HepG2 (cell line): ENCODE measurements around the gene SYNGAP1. TPM values are rescaled to one million over a fixed set of nuclear protein-coding genes. Genes with fewer than 3 reads are reported as not detected.

ENCODE experiments used
- ATAC-seq: fragments of 200-7000 bp; cut with Tn5 transposase; 3 replicates; pipeline ENCODE4 v1.9.1; 2020; ENCODE audit warnings: mild to moderate bottlenecking, moderate library complexity
- BruUV-seq: library from RNA; stranded (reverse); fragments of 400-500 nt; replicated peaks from 2 replicates; lab custom pipeline; 2021; lab: Mats Ljungman, UMichigan
- CTCF ChIA-PET: fragments of 300-600 bp; formaldehyde crosslinking; extraction: SDS; loops from one replicate; lab custom pipeline; 2021; ENCODE audit warnings: low total read pairs, inconsistent platforms, low intra/inter-chr PET ratio; lab: Yijun Ruan, JAX
- POLR2A ChIA-PET: fragments of 350-600 bp; sonication (Branson Sonifier 250); formaldehyde crosslinking; loops from one replicate; lab custom pipeline; 2020; ENCODE audit warnings: antibody characterized with exemption, inconsistent platforms; lab: Yijun Ruan, JAX
- DNase-seq: peaks from one replicate; pipeline ENCODE4 v3.0.0-alpha.2; 2015; ENCODE audit warnings: low spot score
- FAIRE-seq: peaks from 3 replicates; lab custom pipeline; 2011; peaks lifted over from hg19 to GRCh38; lab: Jason Lieb, UNC
- H2AFZ ChIP-seq: one replicate; pipeline ENCODE4 v1.6.1; 2011; ENCODE audit warnings: low read length, inconsistent platforms
- H3K27ac ChIP-seq: fragments of 300-600 bp; 3 replicates; pipeline ENCODE4 v1.8.0; 2011; ENCODE audit warnings: mixed run types, mild to moderate bottlenecking, mixed read lengths, low read length, inconsistent platforms; ENCODE audit not compliant: insufficient read depth; ENCODE audit errors: extremely low read length
- H3K27me3 ChIP-seq, 2 experiments: fragments of 200-600 bp in 1 of 2; 2 replicates in 1 of 2; 3 replicates in 1 of 2; pipeline versions ENCODE4 v1.6.0 to v1.8.0; 2011; ENCODE audit warnings: low read length in 2 of 2, mild to moderate bottlenecking in 2 of 2, moderate library complexity in 2 of 2, inconsistent platforms in 1 of 2; ENCODE audit not compliant: insufficient read depth in 2 of 2, control insufficient read depth in 1 of 2
- H3K36me3 ChIP-seq, 2 experiments: fragments of 200-600 bp in 1 of 2; replicated peaks in 1 of 2; 2 replicates in 1 of 2; 3 replicates in 1 of 2; pipeline versions ENCODE4 v1.5.1 to v1.8.0; 2011; ENCODE audit warnings: low read length in 2 of 2, inconsistent platforms in 1 of 2; ENCODE audit not compliant: insufficient read depth in 2 of 2, control insufficient read depth in 1 of 2
- H3K4me1 ChIP-seq: 2 replicates; pipeline ENCODE4 v1.5.1; 2012; ENCODE audit warnings: low read length, inconsistent platforms; ENCODE audit not compliant: insufficient read depth
- H3K4me2 ChIP-seq: 2 replicates; pipeline ENCODE4 v1.6.0; 2011; ENCODE audit warnings: low read depth, low read length, inconsistent platforms
- H3K4me3 ChIP-seq, 3 experiments: fragments of 200-600 bp in 1 of 3; sonication (generic), shearing (Covaris generic) in 1 of 3; replicated peaks in 1 of 3; 2 replicates each; pipeline ENCODE4 v1.5.1; 2011 to 2016; ENCODE audit warnings: low read length in 3 of 3, inconsistent platforms in 2 of 3, low read depth in 2 of 3, mild to moderate bottlenecking in 2 of 3, control low read depth in 1 of 3, mixed read lengths in 1 of 3; ENCODE audit not compliant: insufficient read depth in 1 of 3
- H3K79me2 ChIP-seq: one replicate; pipeline ENCODE4 v1.6.1; 2011; ENCODE audit warnings: low read length, inconsistent platforms; ENCODE audit not compliant: insufficient read depth
- H3K9ac ChIP-seq: 2 replicates; pipeline ENCODE4 v1.6.0; 2011; ENCODE audit warnings: mild to moderate bottlenecking, low read depth, low read length, inconsistent platforms; ENCODE audit not compliant: insufficient read depth
- H3K9me3 ChIP-seq: 2 replicates; pipeline ENCODE4 v1.5.1; 2012; ENCODE audit warnings: mild to moderate bottlenecking, low read length
- H4K20me1 ChIP-seq: 2 replicates; pipeline ENCODE4 v1.6.0; 2011; ENCODE audit warnings: inconsistent platforms, mild to moderate bottlenecking, low read length, moderate library complexity; ENCODE audit not compliant: insufficient read depth
- ARID2 ChIP-seq: sonication (generic); formaldehyde crosslinking; IDR thresholded peaks from 2 replicates; pipeline ENCODE4 v1.8.1; 2022; ENCODE audit warnings: mild to moderate bottlenecking, missing genetic modification reagents, borderline replicate concordance
- CCAR2 ChIP-seq: fragments of 200-400 bp; formaldehyde crosslinking; optimal IDR thresholded peaks from 2 replicates; pipeline ENCODE3; 2018; ENCODE audit warnings: low read depth, mild to moderate bottlenecking, low read length, moderate library complexity
- DPF2 ChIP-seq: sonication (generic); formaldehyde crosslinking; IDR thresholded peaks from 2 replicates; pipeline ENCODE4 v1.4.0; 2020; ENCODE audit warnings: mild to moderate bottlenecking, low read depth, missing genetic modification reagents, borderline replicate concordance
- EZH2 ChIP-seq: conservative IDR thresholded peaks from 2 replicates; pipeline ENCODE4 v1.6.1; 2012; ENCODE audit warnings: mild to moderate bottlenecking, low read depth, low read length, moderate library complexity
- FOXK2 ChIP-seq: fragments of 450-650 bp; IDR thresholded peaks from 2 replicates; pipeline ENCODE4 v1.6.1; 2016
- GATAD1 ChIP-seq: IDR thresholded peaks from 2 replicates; pipeline ENCODE4 v1.6.1; 2016; ENCODE audit warnings: missing genetic modification reagents, missing compliant biosample characterization
- GATAD2A ChIP-seq: IDR thresholded peaks from 2 replicates; pipeline ENCODE4 v1.6.1; 2016
- JARID2 ChIP-seq: sonication (generic); formaldehyde crosslinking; IDR thresholded peaks from 2 replicates; pipeline ENCODE4 v1.8.1; 2023; ENCODE audit warnings: missing genetic modification reagents, inconsistent platforms; ENCODE audit not compliant: insufficient replicate concordance
- JUNB ChIP-seq: sonication (generic); formaldehyde crosslinking; IDR thresholded peaks from 2 replicates; pipeline ENCODE4 v1.8.0; 2022; ENCODE audit warnings: missing genetic modification reagents, mild to moderate bottlenecking, borderline replicate concordance
- NFATC3 ChIP-seq: sonication (generic); formaldehyde crosslinking; IDR thresholded peaks from 2 replicates; pipeline ENCODE4 v1.5.1; 2020; ENCODE audit warnings: mild to moderate bottlenecking, missing genetic modification reagents
- RELA ChIP-seq: sonication (generic); formaldehyde crosslinking; IDR thresholded peaks from 2 replicates; pipeline ENCODE4 v1.4.0; 2020; ENCODE audit warnings: missing genetic modification reagents
- SIN3A ChIP-seq: IDR thresholded peaks from 2 replicates; pipeline ENCODE4 v1.6.1; 2011; ENCODE audit warnings: low read depth, mild to moderate bottlenecking, control low read depth, low read length, borderline replicate concordance
- TBL1XR1 ChIP-seq: fragments of 150-350 bp; IDR thresholded peaks from 2 replicates; pipeline ENCODE4 v1.6.1; 2014; ENCODE audit warnings: borderline replicate concordance, low read length; ENCODE audit not compliant: partially characterized antibody
- ZFP41 ChIP-seq: sonication (generic); formaldehyde crosslinking; IDR thresholded peaks from 2 replicates; pipeline ENCODE4 v1.4.0; 2020; ENCODE audit warnings: mild to moderate bottlenecking, missing genetic modification reagents, borderline replicate concordance
- ZNF558 ChIP-seq: sonication (generic); formaldehyde crosslinking; IDR thresholded peaks from 2 replicates; pipeline ENCODE4 v1.9.0; 2022; ENCODE audit warnings: mild to moderate bottlenecking, missing genetic modification reagents, borderline replicate concordance
- ZNF891 ChIP-seq: sonication (generic); formaldehyde crosslinking; IDR thresholded peaks from 2 replicates; pipeline ENCODE4 v1.5.0; 2020; ENCODE audit warnings: mild to moderate bottlenecking, missing genetic modification reagents
- ZSCAN22 ChIP-seq: sonication (generic); formaldehyde crosslinking; IDR thresholded peaks from 2 replicates; pipeline ENCODE4 v1.4.0; 2020; ENCODE audit warnings: mild to moderate bottlenecking, missing genetic modification reagents
- WGBS: methylation state at CpG from one replicate; pipeline ENCODE4 v1.1.6; 2017; ENCODE audit warnings: low lambda C conversion rate; 5-methylcytosine and 5-hydroxymethylcytosine counted together
- in situ Hi-C: cut with HindIII; loops from 2 replicates; pipeline ENCODE4 v1.10.0; 2017; ENCODE audit warnings: low pct_unique_long_range_greater_than_20kb; ENCODE audit not compliant: extremely low pct_ligation_motif_present
- intact Hi-C: fragments of 100-400 bp; cut with micrococcal nuclease; formaldehyde crosslinking; loops from one replicate; pipeline ENCODE4 v1.10.0; 2022; ENCODE audit not compliant: unreplicated experiment
- polyA plus RNA-seq, 8 experiments: library from polyadenylated mRNA; depleted of rRNA in 3 of 8; stranded (reverse) in 7 of 8; unstranded in 1 of 8; fragments of >200 nt; fragmentation: Illumina TruSeq in 4 of 8; extraction: Trizol in 4 of 8; gene quantifications; 2 replicates each; pipeline versions ENCODE4 v1.2.1 to v1.2.3, GENCODE V29; 2011 to 2016; ENCODE audit warnings: low read depth in 4 of 8, missing spikeins in 1 of 8, mixed read lengths in 1 of 8; ENCODE audit not compliant: insufficient read depth in 1 of 8
- total RNA-seq, 5 experiments: library from RNA; depleted of rRNA; stranded (reverse); fragments of >200 nt; fragmentation: Illumina TruSeq; extraction: Trizol; gene quantifications; 2 replicates each; pipeline ENCODE4 v1.2.3, GENCODE V29; 2016; ENCODE audit warnings: low read depth in 1 of 5

Gene SYNGAP1
- total and polyA plus RNA-seq, 2 of the 13 experiments (the other 11 are each of a cell fraction or from before 2014, with no cell fraction given) = 0.75 to 1.1 TPM

GRCh38 chr6:33372526-33373123, 47.2 kb upstream of the SYNGAP1 start:
- Histone ChIP-seq H3K9me3 (no peaks in the 10 kb centered on the region), H3K36me3 (no peaks in the 10 kb centered on the region), H3K4me1 (peaks cover 14% of the 10 kb centered on the region), H3K4me3 (no peak overlapping the region), H3K9ac (no peak overlapping the region), H4K20me1 (no peaks in the 10 kb centered on the region), H3K27ac (no peak overlapping the region), H3K79me2 (no peaks in the 10 kb centered on the region), H3K4me2 (no peak overlapping the region), H3K27me3 (no peaks in the 10 kb centered on the region)
- ChIA-PET POLR2A (no interaction called here), CTCF (no interaction called here)
- BruUV-seq = no TSS peak
- intact Hi-C loops = no loop called here
- FAIRE-seq (no peak), ATAC-seq (no peak), DNase-seq (no peak)
- TF ChIP-seq ARID2 (CRISPR knock-in tag) (no peak), NFATC3 (CRISPR knock-in tag) (no peak), SIN3A (no peak), ZNF891 (CRISPR knock-in tag) (no peak), GATAD2A (CRISPR knock-in tag) (no peak), FOXK2 (no peak), ZSCAN22 (CRISPR knock-in tag) (no peak), TBL1XR1 (no peak), RELA (CRISPR knock-in tag) (no peak), JARID2 (CRISPR knock-in tag) (no peak), GATAD1 (no peak), CCAR2 (no peak), DPF2 (CRISPR knock-in tag) (no peak), ZFP41 (CRISPR knock-in tag) (no peak), EZH2 (no peak), ZNF558 (CRISPR knock-in tag) (no peak), JUNB (CRISPR knock-in tag) (no peak)
- TF ChIP-seq, all 625 proteins: peak for 0
- in situ Hi-C loops = no loop called here
- WGBS = 6% methylated on average over 5 of the region's 5 CpGs
- H2AFZ ChIP-seq = no peak overlapping the region
